ENCODE data around the gene SLC39A11. TPM values are rescaled to one million over a fixed set of nuclear protein-coding genes. Genes with fewer than 3 reads are reported as not detected.
A peak's percentile ranks its signal among the peaks of the same experiment; 100 is the strongest.

SLC39A11 gene
- total and polyA plus RNA-seq, 2 of the 13 experiments (the other 11 are each of a cell fraction or from before 2014, with no cell fraction given), result 17.2 to 31.5 TPM

- peak; percentile 75 for TF ChIP-seq HNF1A (IDR thresholded peaks at IDR 0.05; ENCODE audit: low read depth)
- peak; percentile 55; the same call in 1 of the 2 replicates for TF ChIP-seq HNF1A (CRISPR knock-in tag; IDR thresholded peaks at IDR 0.05; ENCODE audit: borderline replicate concordance)
- peak; percentile 62; the same call in 1 of the 2 replicates for TF ChIP-seq SPEN (CRISPR knock-in tag; IDR thresholded peaks at IDR 0.05; ENCODE audit: low read depth)
- TF ChIP-seq ZNF205 (CRISPR knock-in tag; IDR thresholded peaks at IDR 0.05), result peak; percentile 60; the same call in 1 of the 2 replicates
- TF ChIP-seq ZNF296 (CRISPR knock-in tag; conservative IDR thresholded peaks at IDR 0.05), result 0 out of 2 replicates have a peak, but pooled peaks have one; percentile 60
- TF ChIP-seq FOSL2 (CRISPR knock-in tag; IDR thresholded peaks at IDR 0.05), result 0 out of 2 replicates have a peak, but pooled peaks have one; percentile 14
- no peak for TF ChIP-seq ZC3H13 (CRISPR knock-in tag; IDR thresholded peaks at IDR 0.05)
- TF ChIP-seq EP300 (IDR thresholded peaks at IDR 0.05; ENCODE audit: low read depth in 2 of 2, low read length in 2 of 2), result peak in 1 of 2 experiments; percentile 36; a peak in 1 of 4 replicates
- no peak for TF ChIP-seq EP300 (CRISPR knock-in tag; IDR thresholded peaks at IDR 0.05; ENCODE audit: borderline replicate concordance)
- no peak for TF ChIP-seq FOXP1 (IDR thresholded peaks at IDR 0.05)
- peak; percentile 41; the same call in 1 of the 2 replicates for TF ChIP-seq FOXP1 (CRISPR knock-in tag; IDR thresholded peaks at IDR 0.05)
- TF ChIP-seq ZNF883 (CRISPR knock-in tag; IDR thresholded peaks at IDR 0.05; ENCODE audit: not compliant biosample characterization), result peak; percentile 24
- TF ChIP-seq LCORL (IDR thresholded peaks at IDR 0.05), result no peak
- peak; percentile 64 for TF ChIP-seq LCORL (CRISPR knock-in tag; IDR thresholded peaks at IDR 0.05)
- TF ChIP-seq AGO1 (IDR thresholded peaks at IDR 0.05; ENCODE audit: low read depth, low read length, poor library complexity, severe bottlenecking), result no peak
- no peak for TF ChIP-seq ZNF317 (CRISPR knock-in tag; IDR thresholded peaks at IDR 0.05)
- no peak for TF ChIP-seq ZNF12 (CRISPR knock-in tag; IDR thresholded peaks at IDR 0.05)
- TF ChIP-seq ZNF574 (CRISPR knock-in tag; IDR thresholded peaks at IDR 0.05), result peak; percentile 17; the same call in 1 of the 2 replicates
- no peak for TF ChIP-seq ISX (CRISPR knock-in tag; conservative IDR thresholded peaks at IDR 0.05)
- TF ChIP-seq ZNF383 (CRISPR knock-in tag; IDR thresholded peaks at IDR 0.05; ENCODE audit: borderline replicate concordance), result no peak
- TF ChIP-seq KDM3A (CRISPR knock-in tag; IDR thresholded peaks at IDR 0.05; ENCODE audit: low read depth), result 0 out of 2 replicates have a peak, but pooled peaks have one; percentile 31
Measured at GRCh38 chr17:73122953-73123605, 30.6 kb upstream of the SLC39A11 start (continued).

Data from HepG2 (cell line).